GM13977 (cell line): ENCODE results near the gene PDE4B.
"Not testable (repeated sequence)": the region's sequence is repeated elsewhere in the genome, so short reads cannot be mapped to it uniquely, and the experiment has no call there.

Experiments used
- DNase-seq: peaks from one replicate; pipeline ENCODE4 v3.0.0; 2012; ENCODE audit warnings: low spot score
- CTCF ChIP-seq: IDR thresholded peaks from 2 replicates; pipeline ENCODE4 v1.5.1; 2012; ENCODE audit warnings: mild to moderate bottlenecking, control low read depth; ENCODE audit not compliant: insufficient read depth; ENCODE audit errors: extremely low read depth, missing control alignments
- in situ Hi-C: fragments of 300-500 bp; cut with MboI; formaldehyde crosslinking; loops from one replicate; pipeline ENCODE4 v1.12.0; 2022; ENCODE audit warnings: low sequenced_read_pairs, low pct_unique_long_range_greater_than_20kb, mixed read lengths, inconsistent platforms; ENCODE audit not compliant: unreplicated experiment

Gene PDE4B

GRCh38 chr1:66316464-66317247 is 524.0 kb downstream of the PDE4B start:
- no peak for DNase-seq
- TF ChIP-seq CTCF = no peak
- in situ Hi-C loops = no loop called here

GRCh38 chr1:66317248-66317515 is 524.5 kb downstream of the PDE4B start:
- in situ Hi-C loops = no loop called here
- DNase-seq = no peak
- no peak for TF ChIP-seq CTCF

GRCh38 chr1:66320231-66320630 is 527.5 kb downstream of the PDE4B start:
- no peak for DNase-seq
- TF ChIP-seq CTCF = no peak
- in situ Hi-C loops = no loop called here

- in situ Hi-C loops, DNase-seq: not testable (repeated sequence)
Observed at GRCh38 chr1:66322462-66322861, 529.8 kb downstream of the PDE4B start.

- TF ChIP-seq CTCF = no peak
- in situ Hi-C loops = no loop called here
- DNase-seq = no peak
Observed at GRCh38 chr1:66323958-66324625, 531.4 kb downstream of the PDE4B start.

- no peak for DNase-seq
- TF ChIP-seq CTCF = no peak
- in situ Hi-C loops = no loop called here
Observed at GRCh38 chr1:66325594-66326380, 533.1 kb downstream of the PDE4B start.

GRCh38 chr1:66326867-66327266 is 534.2 kb downstream of the PDE4B start:
- no peak for TF ChIP-seq CTCF
- in situ Hi-C loops = no loop called here
- no peak for DNase-seq
